ENCODE measurements around the gene ZNF43.
A peak's percentile ranks its signal among the peaks of the same experiment; 100 is the strongest.
"Not testable (repeated sequence)": the region's sequence is repeated elsewhere in the genome, so short reads cannot be mapped to it uniquely, and the experiment has no call there.

Gene ZNF43

DNA sequence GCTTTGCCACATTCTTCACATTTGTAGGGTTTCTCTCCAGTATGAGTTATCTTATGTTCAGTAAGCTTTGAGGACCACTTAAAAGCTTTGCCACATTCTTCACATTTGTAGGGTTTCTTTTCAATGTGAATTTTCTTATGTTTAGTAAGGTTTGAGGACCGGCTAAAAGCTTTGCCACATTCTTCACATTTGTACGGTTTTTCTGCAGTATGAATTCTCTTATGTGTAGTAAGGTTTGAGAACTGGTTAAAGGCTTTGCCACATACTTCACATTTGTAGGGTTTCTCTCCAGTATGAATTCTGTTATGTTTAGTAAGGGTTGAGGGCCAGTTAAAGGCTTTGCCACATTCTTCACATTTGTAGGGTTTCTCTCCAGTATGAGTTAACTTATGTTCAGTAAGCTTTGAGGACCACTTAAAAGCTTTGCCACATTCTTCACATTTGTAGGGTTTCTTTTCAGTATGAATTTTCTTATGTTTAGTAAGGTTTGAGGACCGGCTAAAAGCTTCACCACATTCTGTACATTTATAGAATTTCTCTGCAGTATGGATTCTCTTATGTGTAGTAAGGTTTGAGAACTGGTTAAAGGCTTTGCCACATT lies 27.5 kb downstream of the ZNF43 start:
- not testable (repeated sequence) for DNase-seq

DNA sequence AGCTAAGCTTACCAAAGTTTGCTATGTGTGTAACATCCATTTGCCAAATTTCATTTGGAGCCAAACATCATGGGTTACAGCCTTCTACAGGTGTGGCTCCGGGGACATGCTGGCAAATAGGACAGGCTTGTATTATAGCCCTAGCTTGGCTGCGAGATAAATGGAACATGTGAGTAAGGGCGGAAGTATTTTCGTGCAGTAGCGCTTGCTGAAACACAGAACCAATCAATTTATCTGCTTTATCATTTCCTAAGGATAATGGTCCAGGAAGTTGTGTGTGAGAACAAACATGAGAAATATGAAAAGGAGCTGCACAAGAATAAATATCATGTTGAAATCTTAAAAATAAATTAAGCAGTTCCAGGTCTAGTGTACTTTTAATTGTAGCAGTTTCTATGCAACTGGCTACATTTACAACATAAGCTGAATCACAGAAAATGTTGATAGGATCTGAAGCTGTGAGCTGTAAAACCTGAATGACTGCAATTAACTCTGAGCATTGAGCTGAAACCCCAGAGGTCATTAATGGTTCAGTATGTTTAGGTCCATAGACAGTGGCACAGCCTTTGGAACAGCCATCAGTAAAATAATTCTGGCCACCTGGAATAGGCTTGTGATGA lies 46.4 kb downstream of the ZNF43 start:
- no peak for DNase-seq

DNA sequence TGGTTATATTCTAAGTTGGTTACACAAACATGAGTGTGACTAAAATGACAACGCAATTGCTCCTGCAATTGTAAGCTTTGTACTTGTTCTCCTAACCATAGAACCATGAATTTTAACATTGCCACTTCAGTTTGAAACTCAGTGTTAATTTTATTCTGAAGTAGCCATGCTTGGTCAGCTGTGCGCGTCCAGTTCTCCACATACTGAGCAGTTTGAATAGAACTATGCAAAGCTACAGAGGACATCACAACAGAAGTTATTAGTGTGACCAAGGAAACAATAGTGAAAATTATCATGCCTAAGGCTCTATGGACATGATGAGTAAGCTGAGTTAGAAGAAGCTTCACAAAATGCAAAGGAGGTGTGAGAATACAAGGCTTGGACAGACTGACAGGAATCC lies 49.0 kb downstream of the ZNF43 start:
- DNase-seq, result no peak

DNA sequence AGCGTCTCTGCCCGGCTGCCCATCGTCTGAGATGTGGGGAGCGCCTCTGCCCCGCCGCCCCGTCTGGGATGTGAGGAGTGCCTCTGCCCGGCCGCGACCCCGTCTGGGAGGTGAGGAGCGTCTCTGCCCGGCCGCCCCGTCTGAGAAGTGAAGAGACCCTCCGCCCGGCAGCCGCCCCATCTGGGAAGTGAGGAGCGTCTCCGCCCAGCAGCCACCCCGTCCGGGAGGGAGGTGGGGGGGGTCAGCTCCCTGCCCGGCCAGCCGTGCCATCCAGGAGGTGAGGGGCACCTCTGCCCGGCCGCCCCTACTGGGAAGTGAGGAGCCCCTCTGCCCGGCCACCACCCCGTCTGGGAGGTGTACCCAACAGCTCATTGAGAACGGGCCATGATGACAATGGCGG lies 60.2 kb downstream of the ZNF43 start:
- not testable (repeated sequence) for DNase-seq

DNA sequence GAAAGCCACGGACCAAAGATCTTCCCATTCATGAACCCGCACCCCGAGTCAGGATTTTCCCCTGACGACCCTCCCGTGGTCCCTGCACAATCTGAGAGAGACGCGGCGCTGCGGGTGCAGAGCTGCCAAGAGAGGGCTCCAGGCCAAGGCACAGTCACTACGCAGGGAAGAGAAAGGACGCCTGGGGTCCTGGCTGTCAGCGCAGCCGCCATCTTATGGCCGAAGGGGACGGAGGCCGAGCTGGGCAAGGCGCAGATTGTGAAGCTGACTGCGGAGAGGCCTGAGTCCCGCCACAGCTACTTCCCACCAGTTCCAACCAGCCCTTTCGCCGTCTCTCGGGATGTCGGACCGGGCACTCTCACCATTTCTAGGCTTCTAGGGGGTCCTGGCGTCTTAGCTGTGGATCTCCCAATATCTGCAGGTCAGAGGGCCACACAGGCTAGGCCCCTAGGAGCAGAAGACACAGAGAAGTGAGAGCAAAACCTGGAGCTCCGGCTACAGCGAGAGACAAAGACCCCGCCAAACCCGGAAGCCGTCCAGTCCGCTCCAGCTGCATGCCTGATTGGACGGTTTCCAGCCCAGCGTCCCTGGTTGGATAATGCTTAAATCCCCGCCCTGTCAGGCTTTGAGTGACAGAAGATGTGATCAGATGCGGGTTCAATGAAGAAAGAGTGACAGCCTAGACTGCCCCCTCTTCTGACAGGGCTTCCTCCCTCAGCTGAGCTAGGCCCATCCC lies 68.7 kb downstream of the ZNF43 start, which contains the start of gene ZNF100:
TSS of gene ZNF100 (minus strand) at position 515 of the 736 bp plus-strand sequence. CDS start at position 365, 150 bp downstream.
- DNase-seq, result peak; percentile 86 to 90

DNA sequence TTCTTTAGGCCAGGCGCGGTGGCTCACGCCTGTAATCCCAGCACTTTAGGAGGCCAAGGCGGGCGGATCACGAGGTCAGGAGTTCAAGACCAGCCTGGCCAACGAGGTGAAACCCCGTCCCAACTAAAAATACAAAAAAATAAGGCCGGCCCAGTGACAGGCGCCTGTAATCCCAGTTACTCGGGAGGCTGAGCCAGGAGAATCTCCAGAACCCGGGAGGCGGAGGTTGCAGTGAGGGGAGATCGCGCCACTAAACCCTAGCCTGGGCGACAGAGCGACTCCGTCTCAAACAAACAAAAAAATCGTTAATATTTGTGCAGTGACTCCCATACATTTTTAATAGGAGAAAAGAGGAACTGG lies 69.3 kb downstream of the ZNF43 start:
- DNase-seq, result peak in 1 of 2 donors; percentile 13

DNA sequence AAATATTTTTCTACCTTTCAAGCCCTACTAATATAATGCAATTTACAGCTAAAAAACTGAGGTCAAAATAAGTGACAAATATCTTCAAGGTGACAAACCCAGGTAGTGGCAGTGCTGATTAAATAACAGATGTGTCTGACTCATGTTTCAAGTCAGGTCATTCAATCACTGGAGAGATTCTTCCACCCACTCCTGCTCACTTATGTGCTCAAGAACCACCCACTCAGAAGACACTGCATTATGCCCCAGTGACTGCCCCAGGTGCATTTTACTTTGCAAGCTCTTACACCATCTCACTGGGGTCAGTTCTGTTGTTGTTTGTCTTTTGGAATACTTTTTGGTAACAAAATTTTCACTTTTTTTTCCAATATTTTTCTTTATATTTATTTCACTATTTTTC lies 70.8 kb downstream of the ZNF43 start:
- DNase-seq, result no peak

DNA sequence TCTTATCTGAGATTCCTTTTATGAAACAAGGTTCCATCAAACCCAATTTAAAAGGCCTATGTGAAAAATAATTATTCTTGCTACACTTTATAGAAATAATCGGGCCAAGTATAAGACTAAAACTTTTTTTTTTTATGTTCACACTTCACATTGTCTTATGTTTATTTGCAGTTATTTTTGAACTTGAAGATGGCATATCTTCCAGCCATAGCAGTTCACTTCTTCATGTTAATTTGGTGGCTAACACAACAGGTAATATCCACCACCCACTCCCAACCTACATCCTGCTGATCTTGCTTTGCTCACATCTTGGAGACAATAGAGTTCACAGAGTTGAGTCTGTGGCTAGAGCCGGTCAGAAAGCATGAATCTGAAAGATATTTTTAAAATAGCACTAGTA lies 74.4 kb downstream of the ZNF43 start:
- not testable (repeated sequence) for DNase-seq

DNA sequence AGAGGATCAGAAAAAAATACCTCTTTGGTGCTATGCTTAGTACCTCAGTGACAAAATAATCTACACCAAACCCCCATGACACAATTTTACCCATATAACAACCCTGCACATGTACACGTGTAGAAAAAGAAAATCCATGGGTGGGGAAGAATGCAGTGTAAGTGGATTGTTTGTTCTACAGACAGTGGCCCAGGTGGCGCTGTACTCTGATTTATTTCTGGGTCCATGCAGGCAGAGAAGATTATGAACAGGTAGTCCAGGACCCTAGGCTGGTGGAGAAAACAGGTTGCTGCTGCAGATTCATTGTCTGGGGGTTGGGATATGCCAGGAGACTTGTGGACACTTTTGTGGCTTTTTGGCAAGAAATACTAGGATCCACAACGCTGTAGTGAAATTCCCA lies 77.7 kb downstream of the ZNF43 start:
- no peak for DNase-seq

DNA sequence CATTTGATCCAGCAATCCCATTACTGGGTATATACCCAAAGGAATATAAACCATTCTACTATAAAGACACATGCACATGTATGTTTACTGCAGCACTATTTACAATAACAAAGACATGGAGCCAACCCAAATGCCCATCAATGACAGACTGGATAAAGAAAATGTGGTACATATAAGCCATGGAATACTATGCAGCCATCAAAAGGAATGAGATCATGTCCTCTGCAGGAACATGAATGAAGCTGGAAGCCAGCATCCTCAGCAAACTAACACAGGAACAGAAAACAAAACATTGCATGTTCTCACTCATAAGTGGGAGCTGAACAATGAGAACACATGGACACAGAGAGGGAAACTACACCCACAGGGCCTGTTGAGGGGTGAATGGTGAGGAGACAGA lies 80.4 kb downstream of the ZNF43 start:
- not testable (repeated sequence) for DNase-seq
